ENCODE data around the gene BCHE. TPM values are rescaled to one million over a fixed set of nuclear protein-coding genes. Genes with fewer than 3 reads are reported as not detected.

BCHE gene
- total RNA-seq, 1 experiment from 2014 or later = 1.7 TPM

DNA sequence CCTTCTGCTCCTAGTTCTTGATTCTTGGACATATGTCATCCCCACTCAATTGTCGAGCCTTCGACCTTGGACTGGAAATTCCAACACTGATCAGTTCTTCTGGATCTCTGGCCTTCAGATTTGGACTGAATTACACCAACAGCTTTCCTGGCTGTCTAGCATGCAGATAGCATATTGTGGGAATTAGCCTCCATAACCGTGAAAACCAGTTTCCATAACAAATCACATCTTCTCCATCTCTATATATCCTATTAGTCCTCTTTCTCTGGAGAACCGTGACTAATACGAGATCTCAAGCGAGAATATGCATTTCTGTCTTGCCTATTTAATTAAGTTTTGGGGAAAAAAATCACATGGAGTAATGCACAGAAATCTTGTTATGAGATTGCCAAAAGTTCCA is 8.8 kb upstream of the BCHE start:
- TF ChIP-seq, protein P1, sequence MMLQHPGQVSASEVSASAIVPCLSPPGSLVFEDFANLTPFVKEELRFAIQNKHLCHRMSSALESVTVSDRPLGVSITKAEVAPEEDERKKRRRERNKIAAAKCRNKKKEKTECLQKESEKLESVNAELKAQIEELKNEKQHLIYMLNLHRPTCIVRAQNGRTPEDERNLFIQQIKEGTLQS (CRISPR knock-in tag; conservative IDR thresholded peaks at IDR 0.05) = no peak
- TF ChIP-seq, protein P2, sequence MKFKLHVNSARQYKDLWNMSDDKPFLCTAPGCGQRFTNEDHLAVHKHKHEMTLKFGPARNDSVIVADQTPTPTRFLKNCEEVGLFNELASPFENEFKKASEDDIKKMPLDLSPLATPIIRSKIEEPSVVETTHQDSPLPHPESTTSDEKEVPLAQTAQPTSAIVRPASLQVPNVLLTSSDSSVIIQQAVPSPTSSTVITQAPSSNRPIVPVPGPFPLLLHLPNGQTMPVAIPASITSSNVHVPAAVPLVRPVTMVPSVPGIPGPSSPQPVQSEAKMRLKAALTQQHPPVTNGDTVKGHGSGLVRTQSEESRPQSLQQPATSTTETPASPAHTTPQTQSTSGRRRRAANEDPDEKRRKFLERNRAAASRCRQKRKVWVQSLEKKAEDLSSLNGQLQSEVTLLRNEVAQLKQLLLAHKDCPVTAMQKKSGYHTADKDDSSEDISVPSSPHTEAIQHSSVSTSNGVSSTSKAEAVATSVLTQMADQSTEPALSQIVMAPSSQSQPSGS (CRISPR knock-in tag; IDR thresholded peaks at IDR 0.05; ENCODE audit: borderline replicate concordance, low read depth) = no peak
- TF ChIP-seq, protein P3, sequence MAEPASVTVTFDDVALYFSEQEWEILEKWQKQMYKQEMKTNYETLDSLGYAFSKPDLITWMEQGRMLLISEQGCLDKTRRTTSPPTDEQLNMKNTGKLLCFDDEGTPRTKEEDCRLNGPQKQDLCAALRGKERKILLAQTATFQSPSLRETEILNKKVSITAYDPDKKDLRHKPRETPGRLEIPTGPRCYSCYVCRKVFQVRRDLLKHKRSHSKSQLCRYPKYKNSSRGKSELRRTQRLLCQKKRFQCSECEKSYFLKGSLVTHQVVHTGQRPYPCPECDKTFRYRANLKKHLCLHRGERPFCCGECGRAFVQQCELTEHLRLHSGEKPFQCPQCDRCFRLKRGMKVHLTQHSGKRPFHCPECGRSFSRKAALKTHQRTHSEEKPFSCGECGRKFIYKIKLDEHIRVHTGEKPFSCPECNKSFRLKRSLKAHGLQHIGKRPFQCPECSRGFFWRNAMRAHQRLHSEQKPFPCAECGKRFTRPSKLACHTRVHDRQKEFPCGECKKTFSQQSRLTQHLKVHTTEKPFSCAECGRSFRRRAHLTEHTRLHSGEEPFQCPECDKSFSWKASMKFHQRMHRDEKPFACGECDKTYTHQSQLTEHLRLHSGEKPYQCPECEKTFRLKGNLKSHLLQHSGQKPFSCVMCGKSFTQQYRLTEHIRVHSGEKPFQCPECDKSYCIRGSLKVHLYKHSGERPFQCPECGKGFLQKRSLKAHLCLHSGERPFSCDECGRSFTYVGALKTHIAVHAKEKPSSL (CRISPR knock-in tag; conservative IDR thresholded peaks at IDR 0.05) = no peak
- TF ChIP-seq GABPB1 (CRISPR knock-in tag; IDR thresholded peaks at IDR 0.05) (no peak), TP53 (CRISPR knock-in tag; IDR thresholded peaks at IDR 0.05) (no peak), RORB (CRISPR knock-in tag; IDR thresholded peaks at IDR 0.05) (no peak), JUN (CRISPR knock-in tag; IDR thresholded peaks at IDR 0.05) (no peak)
- TF ChIP-seq, protein P4, sequence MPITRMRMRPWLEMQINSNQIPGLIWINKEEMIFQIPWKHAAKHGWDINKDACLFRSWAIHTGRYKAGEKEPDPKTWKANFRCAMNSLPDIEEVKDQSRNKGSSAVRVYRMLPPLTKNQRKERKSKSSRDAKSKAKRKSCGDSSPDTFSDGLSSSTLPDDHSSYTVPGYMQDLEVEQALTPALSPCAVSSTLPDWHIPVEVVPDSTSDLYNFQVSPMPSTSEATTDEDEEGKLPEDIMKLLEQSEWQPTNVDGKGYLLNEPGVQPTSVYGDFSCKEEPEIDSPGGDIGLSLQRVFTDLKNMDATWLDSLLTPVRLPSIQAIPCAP (CRISPR knock-in tag; IDR thresholded peaks at IDR 0.05) = no peak
- TF ChIP-seq, protein P5, sequence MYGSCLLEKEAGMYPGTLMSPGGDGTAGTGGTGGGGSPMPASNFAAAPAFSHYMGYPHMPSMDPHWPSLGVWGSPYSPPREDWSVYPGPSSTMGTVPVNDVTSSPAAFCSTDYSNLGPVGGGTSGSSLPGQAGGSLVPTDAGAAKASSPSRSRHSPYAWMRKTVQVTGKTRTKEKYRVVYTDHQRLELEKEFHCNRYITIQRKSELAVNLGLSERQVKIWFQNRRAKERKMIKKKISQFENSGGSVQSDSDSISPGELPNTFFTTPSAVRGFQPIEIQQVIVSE (CRISPR knock-in tag; IDR thresholded peaks at IDR 0.05; ENCODE audit: borderline replicate concordance) = no peak
- no peak for DNase-seq (ENCODE audit: low spot score)
- Mint-ChIP-seq H3K9me3 (no peaks in the 10 kb centered on the region), H3K4me1 (no peaks in the 10 kb centered on the region), H3K36me3 (no peaks in the 10 kb centered on the region), H3K4me3 (no peak overlapping the region), H3K27ac (no peak overlapping the region), H3K27me3 (ENCODE audit: low read depth) (no peaks in the 10 kb centered on the region)
- ChIA-PET CTCF (no interaction called here), POLR2A (no interaction called here)
- ATAC-seq = no peak

DNA sequence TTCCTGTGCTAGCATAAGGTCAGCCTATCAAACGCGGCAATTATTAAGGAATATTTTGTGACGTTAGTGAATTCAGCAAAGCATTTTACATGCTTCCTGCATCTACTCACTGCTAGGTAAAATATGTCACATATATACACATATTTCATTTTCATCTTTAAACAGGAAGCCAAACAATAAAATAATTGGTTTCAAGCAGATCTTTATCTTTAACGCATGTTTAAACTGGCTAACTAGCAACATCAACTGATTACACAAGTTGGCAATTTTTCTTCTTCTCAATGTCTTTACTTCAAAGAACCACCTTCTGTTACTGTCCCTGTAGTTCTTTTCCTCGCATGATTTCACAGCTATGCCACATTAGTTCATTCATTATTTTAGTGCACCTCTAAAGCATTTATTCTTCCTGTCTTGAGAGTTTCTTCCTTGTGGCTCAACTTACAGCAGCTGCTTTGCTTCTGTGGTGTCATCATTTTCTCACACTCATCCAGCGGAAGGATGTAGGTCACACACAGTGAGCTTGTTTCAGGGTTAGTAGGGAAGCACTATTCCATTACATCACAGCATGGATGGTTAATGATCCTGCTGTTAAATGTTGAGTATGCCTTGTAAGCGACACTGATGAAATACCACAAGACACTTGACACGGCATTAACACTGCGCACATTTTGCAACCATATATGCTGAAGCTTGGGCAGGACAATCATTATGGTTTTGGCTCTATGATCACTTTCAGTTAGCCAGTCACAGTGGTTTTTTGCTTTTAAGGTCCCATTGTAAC is 2.3 kb upstream of the BCHE start:
- ChIA-PET POLR2A (no interaction called here), CTCF (no interaction called here)
- 0 out of 2 replicates have a peak overlapping the region, but pooled peaks have one; percentile 4 for H3K27ac Mint-ChIP-seq
- DNase-seq (ENCODE audit: low spot score) (no peak), ATAC-seq (no peak)
- no peaks in the 10 kb centered on the region for H3K27me3 Mint-ChIP-seq (ENCODE audit: low read depth)
- no peaks in the 10 kb centered on the region for H3K9me3 Mint-ChIP-seq
- peaks cover 16% of the 10 kb centered on the region for H3K4me1 Mint-ChIP-seq
- no peaks in the 10 kb centered on the region for H3K36me3 Mint-ChIP-seq
- no peak overlapping the region for H3K4me3 Mint-ChIP-seq
- TF ChIP-seq NR1H2 (CRISPR knock-in tag; IDR thresholded peaks at IDR 0.05) (no peak), ZNF219 (CRISPR knock-in tag; IDR thresholded peaks at IDR 0.05; ENCODE audit: borderline replicate concordance) (no peak), ZNF396 (CRISPR knock-in tag; IDR thresholded peaks at IDR 0.05; ENCODE audit: borderline replicate concordance) (no peak), TEAD4 (CRISPR knock-in tag; IDR thresholded peaks at IDR 0.05) (no peak), FOXK1 (CRISPR knock-in tag; IDR thresholded peaks at IDR 0.05) (no peak), MYBL2 (CRISPR knock-in tag; IDR thresholded peaks at IDR 0.05) (no peak), KAT7 (CRISPR knock-in tag; IDR thresholded peaks at IDR 0.05; ENCODE audit: borderline replicate concordance) (no peak), SOX15 (CRISPR knock-in tag; IDR thresholded peaks at IDR 0.05) (no peak)
- TF ChIP-seq, protein P6, sequence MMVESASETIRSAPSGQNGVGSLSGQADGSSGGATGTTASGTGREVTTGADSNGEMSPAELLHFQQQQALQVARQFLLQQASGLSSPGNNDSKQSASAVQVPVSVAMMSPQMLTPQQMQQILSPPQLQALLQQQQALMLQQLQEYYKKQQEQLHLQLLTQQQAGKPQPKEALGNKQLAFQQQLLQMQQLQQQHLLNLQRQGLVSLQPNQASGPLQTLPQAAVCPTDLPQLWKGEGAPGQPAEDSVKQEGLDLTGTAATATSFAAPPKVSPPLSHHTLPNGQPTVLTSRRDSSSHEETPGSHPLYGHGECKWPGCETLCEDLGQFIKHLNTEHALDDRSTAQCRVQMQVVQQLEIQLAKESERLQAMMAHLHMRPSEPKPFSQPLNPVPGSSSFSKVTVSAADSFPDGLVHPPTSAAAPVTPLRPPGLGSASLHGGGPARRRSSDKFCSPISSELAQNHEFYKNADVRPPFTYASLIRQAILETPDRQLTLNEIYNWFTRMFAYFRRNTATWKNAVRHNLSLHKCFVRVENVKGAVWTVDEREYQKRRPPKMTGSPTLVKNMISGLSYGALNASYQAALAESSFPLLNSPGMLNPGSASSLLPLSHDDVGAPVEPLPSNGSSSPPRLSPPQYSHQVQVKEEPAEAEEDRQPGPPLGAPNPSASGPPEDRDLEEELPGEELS (CRISPR knock-in tag; IDR thresholded peaks at IDR 0.05) = no peak
- TF ChIP-seq, protein P4 (CRISPR knock-in tag; IDR thresholded peaks at IDR 0.05) = no peak
- TF ChIP-seq, protein P7, sequence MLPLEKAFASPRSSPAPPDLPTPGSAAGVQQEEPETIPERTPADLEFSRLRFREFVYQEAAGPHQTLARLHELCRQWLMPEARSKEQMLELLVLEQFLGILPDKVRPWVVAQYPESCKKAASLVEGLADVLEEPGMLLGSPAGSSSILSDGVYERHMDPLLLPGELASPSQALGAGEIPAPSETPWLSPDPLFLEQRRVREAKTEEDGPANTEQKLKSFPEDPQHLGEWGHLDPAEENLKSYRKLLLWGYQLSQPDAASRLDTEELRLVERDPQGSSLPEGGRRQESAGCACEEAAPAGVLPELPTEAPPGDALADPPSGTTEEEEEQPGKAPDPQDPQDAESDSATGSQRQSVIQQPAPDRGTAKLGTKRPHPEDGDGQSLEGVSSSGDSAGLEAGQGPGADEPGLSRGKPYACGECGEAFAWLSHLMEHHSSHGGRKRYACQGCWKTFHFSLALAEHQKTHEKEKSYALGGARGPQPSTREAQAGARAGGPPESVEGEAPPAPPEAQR (CRISPR knock-in tag; IDR thresholded peaks at IDR 0.05) = no peak
- TF ChIP-seq, protein P8, sequence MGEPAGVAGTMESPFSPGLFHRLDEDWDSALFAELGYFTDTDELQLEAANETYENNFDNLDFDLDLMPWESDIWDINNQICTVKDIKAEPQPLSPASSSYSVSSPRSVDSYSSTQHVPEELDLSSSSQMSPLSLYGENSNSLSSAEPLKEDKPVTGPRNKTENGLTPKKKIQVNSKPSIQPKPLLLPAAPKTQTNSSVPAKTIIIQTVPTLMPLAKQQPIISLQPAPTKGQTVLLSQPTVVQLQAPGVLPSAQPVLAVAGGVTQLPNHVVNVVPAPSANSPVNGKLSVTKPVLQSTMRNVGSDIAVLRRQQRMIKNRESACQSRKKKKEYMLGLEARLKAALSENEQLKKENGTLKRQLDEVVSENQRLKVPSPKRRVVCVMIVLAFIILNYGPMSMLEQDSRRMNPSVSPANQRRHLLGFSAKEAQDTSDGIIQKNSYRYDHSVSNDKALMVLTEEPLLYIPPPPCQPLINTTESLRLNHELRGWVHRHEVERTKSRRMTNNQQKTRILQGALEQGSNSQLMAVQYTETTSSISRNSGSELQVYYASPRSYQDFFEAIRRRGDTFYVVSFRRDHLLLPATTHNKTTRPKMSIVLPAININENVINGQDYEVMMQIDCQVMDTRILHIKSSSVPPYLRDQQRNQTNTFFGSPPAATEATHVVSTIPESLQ (CRISPR knock-in tag; IDR thresholded peaks at IDR 0.05) = no peak
- TF ChIP-seq, protein P9, sequence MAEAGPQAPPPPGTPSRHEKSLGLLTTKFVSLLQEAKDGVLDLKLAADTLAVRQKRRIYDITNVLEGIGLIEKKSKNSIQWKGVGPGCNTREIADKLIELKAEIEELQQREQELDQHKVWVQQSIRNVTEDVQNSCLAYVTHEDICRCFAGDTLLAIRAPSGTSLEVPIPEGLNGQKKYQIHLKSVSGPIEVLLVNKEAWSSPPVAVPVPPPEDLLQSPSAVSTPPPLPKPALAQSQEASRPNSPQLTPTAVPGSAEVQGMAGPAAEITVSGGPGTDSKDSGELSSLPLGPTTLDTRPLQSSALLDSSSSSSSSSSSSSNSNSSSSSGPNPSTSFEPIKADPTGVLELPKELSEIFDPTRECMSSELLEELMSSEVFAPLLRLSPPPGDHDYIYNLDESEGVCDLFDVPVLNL (CRISPR knock-in tag; IDR thresholded peaks at IDR 0.05; ENCODE audit: borderline replicate concordance, low read depth) = no peak
